ENCODE results near the gene PPP1R2B. TPM values are rescaled to one million over a fixed set of nuclear protein-coding genes. Genes with fewer than 3 reads are reported as not detected.
"Not testable (repeated sequence)": the region's sequence is repeated elsewhere in the genome, so short reads cannot be mapped to it uniquely, and the experiment has no call there.

PPP1R2B gene
- total RNA-seq, 1 donor from 2014 or later: not detected

DNA sequence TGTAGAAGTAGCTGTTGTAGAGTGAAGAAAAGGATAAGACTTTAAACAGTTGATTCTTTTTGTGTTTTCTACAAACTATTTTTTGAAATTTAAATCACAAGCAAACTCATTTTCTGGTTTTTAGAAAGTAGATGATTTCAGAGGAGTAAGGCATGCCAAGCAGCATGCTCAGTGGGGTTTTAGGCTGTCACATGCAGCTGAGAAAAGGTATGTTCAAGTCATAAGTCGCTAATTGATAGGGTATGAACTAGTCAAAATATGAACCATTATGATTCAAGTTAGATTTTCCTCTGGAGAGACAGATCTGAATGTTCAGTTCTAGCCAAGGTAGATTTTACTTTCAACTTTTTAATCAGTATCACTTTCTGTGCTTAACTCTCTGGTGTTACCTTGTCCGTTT is 3.0 kb downstream of the PPP1R2B start:
- DNase-seq; ATAC-seq; intact Hi-C loops (cut with micrococcal nuclease): not testable (repeated sequence)

DNA sequence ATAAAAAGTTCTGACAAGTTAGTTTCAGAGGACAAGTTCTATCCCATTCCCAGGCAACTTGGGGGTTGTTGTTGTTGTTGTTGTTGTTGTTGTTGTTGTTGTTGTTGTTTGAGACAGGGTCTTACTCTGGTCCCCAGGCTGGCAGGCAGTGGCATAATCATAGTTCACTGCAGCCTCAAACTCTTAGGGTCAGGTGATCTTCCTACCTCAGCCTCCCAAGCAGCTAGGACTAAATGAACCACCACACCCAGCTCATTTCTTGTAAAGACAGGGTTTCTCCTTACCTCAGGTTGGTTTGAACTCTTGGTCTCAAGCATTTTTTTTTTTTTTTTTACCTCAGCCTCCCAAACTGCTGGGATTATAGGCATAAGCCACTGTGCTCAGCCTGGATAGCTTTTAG is 15.3 kb downstream of the PPP1R2B start:
- ATAC-seq: no peak
- intact Hi-C loops (cut with micrococcal nuclease): no loop called here
- no peak for DNase-seq

DNA sequence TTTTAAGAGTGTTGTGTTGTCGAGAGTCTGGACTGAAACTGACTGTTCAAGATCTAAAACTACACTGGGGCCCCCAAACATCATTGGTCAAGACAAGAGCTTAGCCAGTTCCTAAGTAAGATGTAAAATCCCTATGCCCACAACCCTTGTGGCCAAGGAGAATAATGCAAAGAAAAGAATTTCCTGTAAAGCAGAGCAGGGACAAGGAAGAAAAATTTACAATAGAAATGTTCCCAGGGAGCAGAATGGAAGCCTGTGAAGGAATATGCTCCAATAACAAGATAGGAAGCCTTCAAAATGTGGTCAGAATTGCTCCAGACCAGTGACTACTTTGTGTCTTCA is 20.4 kb downstream of the PPP1R2B start:
- no peak for DNase-seq
- intact Hi-C loops (cut with micrococcal nuclease): no loop called here
- no peak for ATAC-seq

DNA sequence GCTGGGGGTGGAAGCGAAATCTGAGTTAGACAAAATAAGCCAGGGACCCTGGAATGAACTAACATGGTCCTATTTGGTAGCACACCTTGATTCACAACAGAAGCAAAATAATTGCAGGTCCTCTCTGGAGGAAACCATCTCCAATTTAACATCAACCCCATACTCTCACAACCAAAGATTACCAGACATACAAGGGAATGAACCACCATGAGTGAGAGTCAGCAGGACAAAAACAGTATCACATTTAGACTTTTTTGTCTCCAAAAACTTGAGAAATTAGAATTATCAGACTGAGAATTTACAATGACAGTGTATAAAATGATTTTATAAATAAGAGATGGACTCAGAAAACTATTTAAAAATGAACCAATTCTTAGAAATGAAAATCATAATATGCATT is 21.1 kb downstream of the PPP1R2B start:
- intact Hi-C loops (cut with micrococcal nuclease): no loop called here
- no peak for DNase-seq
- ATAC-seq: no peak

DNA sequence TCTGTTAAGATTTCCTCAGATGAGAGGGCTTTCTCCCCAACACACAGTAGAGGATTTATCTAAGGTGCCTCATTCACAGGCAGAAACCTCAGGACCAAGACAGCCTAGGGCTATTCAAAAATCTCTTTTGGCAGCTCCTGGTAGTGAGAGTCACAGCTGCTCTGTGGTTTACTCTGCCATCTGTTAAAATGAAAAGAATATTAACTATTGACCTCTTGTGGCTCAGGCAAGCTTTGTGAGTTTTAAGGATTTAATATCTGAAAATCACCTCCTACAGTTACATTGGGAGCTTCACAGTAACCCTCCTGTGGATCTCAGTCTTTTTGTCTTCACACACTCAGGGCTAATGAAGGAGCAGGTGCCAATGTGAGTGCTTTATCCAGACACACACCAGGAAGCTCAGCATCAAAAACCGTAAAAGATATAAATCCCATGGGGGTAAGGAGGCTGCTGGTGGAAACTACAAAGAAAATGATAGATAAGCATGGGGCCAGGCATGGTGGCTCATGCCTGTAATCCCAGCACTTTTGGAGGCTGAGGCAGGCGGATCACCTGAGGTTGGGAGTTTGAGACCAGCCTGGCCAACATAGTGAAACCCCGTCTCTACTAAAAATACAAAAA is 29.7 kb downstream of the PPP1R2B start:
- ATAC-seq (no peak), DNase-seq (no peak)
- intact Hi-C loops (cut with micrococcal nuclease): no loop called here

DNA sequence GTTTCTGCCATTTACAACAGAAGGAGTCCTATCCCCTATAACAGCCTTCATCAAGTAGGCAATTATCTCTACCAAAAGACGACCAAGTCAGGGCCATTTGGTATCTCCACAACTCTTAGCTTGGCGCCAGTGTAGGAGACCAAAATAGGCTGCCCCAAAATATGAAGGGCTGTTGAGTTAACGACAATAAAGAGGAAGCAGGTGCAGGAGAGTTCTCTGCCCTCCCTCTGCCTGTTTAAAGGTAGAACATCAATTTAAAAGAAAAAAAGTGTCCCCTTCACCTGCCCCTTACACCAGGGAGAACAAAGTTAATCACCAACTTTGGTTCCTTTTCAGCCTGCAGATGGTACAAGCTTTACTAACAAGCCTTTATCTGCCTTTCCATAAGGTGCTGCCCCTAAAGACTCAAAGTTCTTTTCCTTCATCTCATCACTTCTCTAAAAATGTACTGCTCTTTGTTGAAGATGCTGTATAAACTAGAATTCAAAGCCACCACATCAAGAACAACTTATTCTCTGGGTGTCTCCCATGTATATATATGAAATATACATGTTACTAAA is 33.3 kb downstream of the PPP1R2B start:
- DNase-seq: no peak
- ATAC-seq: no peak
- intact Hi-C loops (cut with micrococcal nuclease): no loop called here

DNA sequence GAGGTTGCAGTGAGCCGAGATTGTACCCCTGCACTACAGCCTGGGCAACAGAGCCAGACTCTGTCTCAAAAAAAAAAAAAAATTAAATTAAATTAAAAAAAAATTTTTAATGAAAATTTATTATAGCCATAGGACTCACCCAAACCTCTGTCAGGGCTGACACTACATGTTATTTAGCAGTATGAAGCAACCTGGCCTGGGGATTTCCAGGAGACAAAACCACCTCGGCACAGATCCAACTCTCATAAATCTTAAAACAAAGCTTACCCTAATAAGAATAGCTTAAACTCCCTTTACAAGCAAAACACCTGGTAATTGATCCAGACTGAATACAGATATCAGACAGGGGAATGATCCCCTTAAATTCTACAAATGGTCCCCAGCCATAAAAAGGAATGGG is 38.4 kb downstream of the PPP1R2B start:
- no peak for ATAC-seq
- intact Hi-C loops (cut with micrococcal nuclease): no loop called here
- no peak for DNase-seq

DNA sequence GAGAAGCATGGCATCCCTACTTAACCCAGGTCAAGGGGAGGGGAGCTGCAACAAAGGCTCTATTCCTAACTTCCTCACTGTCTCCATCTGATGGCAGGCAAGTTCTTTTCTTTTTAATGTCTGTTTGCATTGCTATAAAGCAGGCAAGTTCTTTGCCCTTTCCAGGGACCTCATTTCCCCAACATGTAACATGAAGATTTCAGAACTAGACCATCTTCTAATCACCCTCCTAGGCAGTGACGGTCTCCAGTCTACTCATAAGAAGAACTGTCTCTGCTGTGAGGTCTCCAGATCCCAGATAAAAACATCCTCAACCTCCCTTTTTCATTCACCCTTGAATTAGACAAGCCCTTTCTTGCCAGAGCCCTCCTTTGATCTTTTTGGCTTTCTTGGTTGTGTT is 42.1 kb downstream of the PPP1R2B start:
- intact Hi-C loops (cut with micrococcal nuclease): no loop called here
- ATAC-seq: no peak
- no peak for DNase-seq

DNA sequence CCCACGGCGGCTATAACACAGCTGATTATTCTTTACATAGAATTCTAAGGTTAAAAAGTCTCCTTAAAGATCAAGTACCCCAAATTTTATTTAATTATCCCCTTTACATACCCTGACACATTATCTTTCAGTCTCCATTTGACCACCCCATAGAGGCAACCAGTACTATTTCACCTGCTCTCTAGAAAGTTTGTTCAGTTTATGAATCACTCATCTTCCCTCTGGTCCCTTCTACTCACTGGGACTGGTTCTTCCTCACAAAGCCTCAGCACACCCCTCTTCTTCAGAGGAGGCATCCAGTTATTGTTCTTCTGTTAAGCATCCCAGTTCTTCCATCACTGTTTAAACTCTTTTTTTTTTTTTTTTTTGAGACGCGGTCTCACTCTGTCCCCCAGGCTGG is 42.8 kb downstream of the PPP1R2B start:
- ATAC-seq: no peak
- intact Hi-C loops (cut with micrococcal nuclease): no loop called here
- DNase-seq: no peak

DNA sequence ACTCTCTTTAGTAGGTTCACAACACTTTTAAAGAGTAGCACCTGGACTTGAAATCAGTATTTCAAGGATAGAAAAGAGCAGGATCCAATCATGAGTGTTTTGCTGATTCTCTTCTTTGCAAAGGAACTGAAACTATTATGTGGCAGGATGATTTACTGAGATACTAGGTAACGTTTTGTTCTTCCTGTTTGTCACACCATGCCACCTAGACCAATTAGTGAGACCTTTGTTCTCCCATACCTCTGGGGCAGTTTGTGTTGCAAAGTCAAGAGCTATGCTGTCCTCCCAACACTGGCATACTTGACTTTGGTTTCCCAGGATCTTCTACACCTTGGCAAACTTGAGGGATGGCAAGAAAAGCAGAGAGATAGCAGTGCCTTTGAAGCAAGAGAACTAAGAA is 43.4 kb downstream of the PPP1R2B start:
- intact Hi-C loops (cut with micrococcal nuclease): no loop called here
- ATAC-seq: no peak
- no peak for DNase-seq

DNA sequence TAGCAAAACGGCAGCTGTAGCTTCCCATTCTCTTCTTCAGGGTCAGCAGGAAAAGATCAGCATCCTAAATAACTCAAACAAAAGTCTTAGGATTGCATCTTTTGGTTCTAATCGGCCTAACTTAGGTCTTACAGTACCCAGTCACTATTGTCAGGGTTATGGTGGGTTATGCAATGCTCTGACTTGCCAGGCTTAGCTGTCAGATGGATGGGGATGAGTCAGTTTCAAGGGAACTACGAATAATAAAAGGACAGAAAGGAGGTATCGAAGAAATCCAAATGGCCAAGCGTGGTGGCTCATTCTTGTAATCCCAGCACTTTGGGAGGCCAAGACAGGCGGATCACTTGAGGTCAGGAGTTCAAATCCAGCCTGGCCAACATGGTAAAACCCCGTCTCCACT is 46.5 kb downstream of the PPP1R2B start:
- ATAC-seq (no peak), DNase-seq (no peak)
- intact Hi-C loops (cut with micrococcal nuclease): no loop called here

Other genes with a start within 250 kb of the PPP1R2B start
- not detected for gene TIMD4, start 112.9 kb downstream of the PPP1R2B start, total RNA-seq
- gene HAVCR1, start 208.8 kb downstream of the PPP1R2B start, total RNA-seq: 0.17 TPM